IMR-90 (cell line): ENCODE results near the gene ASTL. TPM values are rescaled to one million over a fixed set of nuclear protein-coding genes. Genes with fewer than 3 reads are reported as not detected.
A peak's percentile ranks its signal among the peaks of the same experiment; 100 is the strongest.

ENCODE experiments used
- ATAC-seq: fragments of 200-7000 bp; cut with Tn5 transposase; 2 replicates; pipeline ENCODE4 v1.9.1; 2020; ENCODE audit warnings: low read depth, mild to moderate bottlenecking, moderate library complexity
- BruUV-seq: library from RNA; stranded (reverse); fragments of 400-500 nt; replicated peaks from 2 replicates; lab custom pipeline; 2021; lab: Mats Ljungman, UMichigan
- CTCF ChIA-PET: fragments of 300-600 bp; formaldehyde crosslinking; extraction: SDS; loops from one replicate; lab custom pipeline; 2021; ENCODE audit warnings: antibody characterized with exemption; lab: Yijun Ruan, JAX
- POLR2A ChIA-PET: fragments of 300-600 bp; sonication (Branson Sonifier 250); formaldehyde crosslinking; loops from one replicate; lab custom pipeline; 2022; ENCODE audit warnings: antibody characterized with exemption; ENCODE audit not compliant: unreplicated experiment; lab: Charles Lee
- DNase-seq: peaks from one replicate; pipeline ENCODE4 v3.0.0; 2013
- H2AFZ ChIP-seq: replicated peaks from 2 replicates; pipeline ENCODE3; 2013; ENCODE audit warnings: low read length, mild to moderate bottlenecking; ENCODE audit not compliant: poor library complexity
- H2AK5ac ChIP-seq: 2 replicates; pipeline ENCODE4 v1.6.1; 2013; ENCODE audit warnings: low read depth, low read length, inconsistent platforms
- H2AK9ac ChIP-seq: replicated peaks from 2 replicates; pipeline ENCODE3; 2013; ENCODE audit warnings: mild to moderate bottlenecking, low read depth, low read length, moderate library complexity; ENCODE audit not compliant: poor library complexity
- H2BK120ac ChIP-seq: 2 replicates; pipeline ENCODE4 v1.6.1; 2013; ENCODE audit warnings: low read depth, low read length, inconsistent platforms
- H2BK15ac ChIP-seq: 3 replicates; pipeline ENCODE4 v1.6.1; 2013; ENCODE audit warnings: low read depth, low read length, inconsistent platforms
- H2BK20ac ChIP-seq: 2 replicates; pipeline ENCODE4 v1.6.1; 2013; ENCODE audit warnings: low read depth, mild to moderate bottlenecking, inconsistent platforms, low read length, moderate library complexity
- H2BK5ac ChIP-seq: 2 replicates; pipeline ENCODE4 v1.6.1; 2013; ENCODE audit warnings: mild to moderate bottlenecking, low read depth, low read length, inconsistent platforms; ENCODE audit not compliant: poor library complexity, severe bottlenecking
- H3K14ac ChIP-seq: replicated peaks from 2 replicates; pipeline ENCODE4 v1.6.1; 2013; ENCODE audit warnings: low read depth, low read length, inconsistent platforms
- H3K18ac ChIP-seq: 2 replicates; pipeline ENCODE4 v1.6.1; 2013; ENCODE audit warnings: low read depth, low read length, control low read depth
- H3K23ac ChIP-seq: 2 replicates; pipeline ENCODE4 v1.6.1; 2013; ENCODE audit warnings: low read depth, low read length, inconsistent platforms
- H3K27ac ChIP-seq: 2 replicates; pipeline ENCODE4 v1.5.1; 2013; ENCODE audit warnings: mild to moderate bottlenecking, control low read depth, low read length; ENCODE audit not compliant: insufficient read depth
- H3K27me3 ChIP-seq: 2 replicates; pipeline ENCODE4 v1.6.1; 2013; ENCODE audit warnings: low read length; ENCODE audit not compliant: control insufficient read depth, insufficient read depth
- H3K36me3 ChIP-seq: 2 replicates; pipeline ENCODE4 v1.6.1; 2013; ENCODE audit warnings: low read length, mixed read lengths; ENCODE audit not compliant: control insufficient read depth, insufficient read depth
- H3K4ac ChIP-seq: 2 replicates; pipeline ENCODE4 v1.6.1; 2013; ENCODE audit warnings: low read depth, low read length, inconsistent platforms
- H3K4me1 ChIP-seq: 2 replicates; pipeline ENCODE4 v1.6.1; 2013; ENCODE audit warnings: low read length, mixed read lengths; ENCODE audit not compliant: control insufficient read depth, insufficient read depth
- H3K4me2 ChIP-seq: 2 replicates; pipeline ENCODE4 v1.6.1; 2013; ENCODE audit warnings: low read depth, mild to moderate bottlenecking, control low read depth, low read length, moderate library complexity
- H3K4me3 ChIP-seq: 2 replicates; pipeline ENCODE4 v1.5.1; 2013; ENCODE audit warnings: low read depth, mild to moderate bottlenecking, control low read depth, low read length, moderate library complexity; ENCODE audit not compliant: insufficient read depth
- H3K56ac ChIP-seq: 2 replicates; pipeline ENCODE4 v1.6.1; 2013; ENCODE audit warnings: low read length, inconsistent platforms; ENCODE audit not compliant: insufficient read depth; ENCODE audit errors: extremely low read depth
- H3K79me1 ChIP-seq, 2 experiments: 2 replicates each; pipeline ENCODE4 v1.6.1; 2013; ENCODE audit warnings: low read length in 2 of 2, inconsistent platforms in 1 of 2, low read depth in 1 of 2
- H3K9ac ChIP-seq: 2 replicates; pipeline ENCODE4 v1.6.1; 2013; ENCODE audit warnings: low read depth, low read length, control low read depth
- H3K9me1 ChIP-seq: 2 replicates; pipeline ENCODE4 v1.6.1; 2013; ENCODE audit warnings: low read length, inconsistent platforms; ENCODE audit not compliant: insufficient read depth
- H3K9me3 ChIP-seq: 2 replicates; pipeline ENCODE4 v1.6.1; 2013; ENCODE audit warnings: low read length; ENCODE audit not compliant: control insufficient read depth, insufficient read depth
- H4K20me1 ChIP-seq: 2 replicates; pipeline ENCODE4 v1.6.1; 2013; ENCODE audit warnings: low read length, inconsistent platforms; ENCODE audit not compliant: insufficient read depth
- H4K5ac ChIP-seq: 2 replicates; pipeline ENCODE4 v1.6.1; 2013; ENCODE audit warnings: mild to moderate bottlenecking, low read depth, low read length, control low read depth
- H4K8ac ChIP-seq, 2 experiments: 2 replicates each; pipeline ENCODE4 v1.6.1; 2013; ENCODE audit warnings: low read depth in 2 of 2, low read length in 2 of 2, control low read depth in 1 of 2, inconsistent platforms in 1 of 2
- H4K91ac ChIP-seq: 2 replicates; pipeline ENCODE4 v1.6.1; 2013; ENCODE audit warnings: low read depth, low read length, inconsistent platforms; ENCODE audit not compliant: insufficient read depth
- BHLHE40 ChIP-seq: fragments of 150-350 bp; IDR thresholded peaks from 2 replicates; pipeline ENCODE4 v1.6.1; 2016; ENCODE audit warnings: mild to moderate bottlenecking, low read depth, low read length
- CEBPB ChIP-seq: IDR thresholded peaks from 2 replicates; pipeline ENCODE4 v1.6.1; 2012; ENCODE audit warnings: low read depth, low read length, improper control_type of control experiment
- CHD1 ChIP-seq: IDR thresholded peaks from 2 replicates; pipeline ENCODE4 v1.6.1; 2012; ENCODE audit warnings: low read depth, low read length, improper control_type of control experiment
- CTCF ChIP-seq: conservative IDR thresholded peaks from 2 replicates; pipeline ENCODE4 v1.5.1; 2012; ENCODE audit warnings: mild to moderate bottlenecking, low read depth, low read length, improper control_type of control experiment
- ELK1 ChIP-seq: fragments of 150-350 bp; IDR thresholded peaks from 2 replicates; pipeline ENCODE4 v1.6.1; 2016; ENCODE audit warnings: low read depth, mild to moderate bottlenecking, low read length, moderate library complexity, borderline replicate concordance
- FOS ChIP-seq: fragments of 150-350 bp; IDR thresholded peaks from 2 replicates; pipeline ENCODE4 v1.6.1; 2016; ENCODE audit warnings: low read depth, low read length
- MAZ ChIP-seq: IDR thresholded peaks from 2 replicates; pipeline ENCODE4 v1.6.1; 2012; ENCODE audit warnings: low read depth, mild to moderate bottlenecking, low read length, improper control_type of control experiment, moderate library complexity, borderline replicate concordance
- MXI1 ChIP-seq: IDR thresholded peaks from 2 replicates; pipeline ENCODE4 v1.6.1; 2012; ENCODE audit warnings: low read depth, mild to moderate bottlenecking, low read length, moderate library complexity, borderline replicate concordance
- NFE2L2 ChIP-seq: fragments of 150-350 bp; IDR thresholded peaks from 2 replicates; pipeline ENCODE4 v1.6.1; 2016; ENCODE audit warnings: low read depth, mild to moderate bottlenecking, low read length
- POLR2A ChIP-seq: IDR thresholded peaks from 2 replicates; pipeline ENCODE4 v1.6.1; 2012; ENCODE audit warnings: mild to moderate bottlenecking, low read depth, low read length
- RCOR1 ChIP-seq: IDR thresholded peaks from 2 replicates; pipeline ENCODE4 v1.6.1; 2012; ENCODE audit warnings: mild to moderate bottlenecking, low read length, improper control_type of control experiment; ENCODE audit not compliant: insufficient replicate concordance
- RFX5 ChIP-seq: IDR thresholded peaks from 2 replicates; pipeline ENCODE4 v1.8.0; 2012; ENCODE audit warnings: low read depth, mild to moderate bottlenecking, low read length, moderate library complexity
- SMC3 ChIP-seq: fragments of 150-350 bp; IDR thresholded peaks from 2 replicates; pipeline ENCODE4 v1.6.1; 2016; ENCODE audit warnings: low read depth, mild to moderate bottlenecking, antibody characterized with exemption, low read length, moderate library complexity
- WGBS, 2 experiments: methylation state at CpG; one replicate each; pipeline versions ENCODE4 v1.1.5 to v1.1.7; 2013; ENCODE audit warnings: missing lambda C conversion rate in 2 of 2; ENCODE audit not compliant: insufficient read length in 1 of 2; ENCODE audit errors: extremely low coverage in 2 of 2; 5-methylcytosine and 5-hydroxymethylcytosine counted together
- dilution Hi-C: fragments of 300-500 bp; cut with HindIII; formaldehyde crosslinking; loops from one replicate; pipeline ENCODE4 v1.14.3; 2018; ENCODE audit warnings: low sequenced_read_pairs; ENCODE audit not compliant: unreplicated experiment
- in situ Hi-C: fragments of 300-500 bp; cut with MboI; formaldehyde crosslinking; loops from 3 replicates; pipeline ENCODE4 v1.14.3; 2019; ENCODE audit warnings: low sequenced_read_pairs, inconsistent platforms, mixed read lengths
- intact Hi-C: fragments of 100-400 bp; cut with micrococcal nuclease; formaldehyde crosslinking; loops from 2 replicates; pipeline ENCODE4 v1.10.0; 2022
- polyA plus RNA-seq, 3 experiments: library from polyadenylated mRNA; depleted of rRNA; stranded (reverse); fragments of >200 nt; gene quantifications; 2 replicates each; pipeline ENCODE4 v1.2.3, GENCODE V29; 2012; ENCODE audit warnings: low replicate concordance in 1 of 3
- total RNA-seq: library from RNA; depleted of rRNA; stranded (reverse); fragments of >200 nt; gene quantifications from 2 replicates; pipeline ENCODE4 v1.2.3, GENCODE V29; 2012

ASTL gene
- total and polyA plus RNA-seq, 2 of the 4 experiments (the other 2 are of a cell fraction), result not detected

GRCh38 chr2:96184188-96184587 is 45.9 kb upstream of the ASTL start:
- ATAC-seq (no peak), DNase-seq (no peak)
- Histone ChIP-seq H4K91ac (no peak overlapping the region), H3K9me3 (no peaks in the 10 kb centered on the region), H3K4me3 (no peak overlapping the region), H3K23ac (no peak overlapping the region), H3K18ac (no peak overlapping the region), H3K4me2 (no peak overlapping the region), H3K27me3 (no peaks in the 10 kb centered on the region), H2AK9ac (peak overlapping the region; percentile 32), H2BK120ac (no peak overlapping the region), H3K36me3 (peaks cover 30% of the 10 kb centered on the region), H3K4ac (no peak overlapping the region), H3K27ac (no peak overlapping the region), H3K79me1 (peaks cover 15 to 18% of the 10 kb centered on the region in 2 experiments; a peak in 3 of 4 replicates), H3K9me1 (peaks cover 3% of the 10 kb centered on the region; the same call in 1 of the 2 replicates), H2BK20ac (no peak overlapping the region), H2BK5ac (no peak overlapping the region), H2AFZ (no peak overlapping the region), H3K14ac (no peak overlapping the region), H4K8ac (no peak overlapping the region), H4K20me1 (peaks cover 5% of the 10 kb centered on the region; the same call in 1 of the 2 replicates), H3K4me1 (peaks cover 4% of the 10 kb centered on the region; the same call in 1 of the 2 replicates), H3K56ac (no peak overlapping the region), H3K9ac (no peak overlapping the region), H4K5ac (no peak overlapping the region), H2AK5ac (no peak overlapping the region), H2BK15ac (no peak overlapping the region)
- dilution Hi-C loops, result no loop called here
- ChIA-PET POLR2A (no interaction called here), CTCF (interaction anchor here (1.6 kb wide), 1 partner anchor 10 kb away, joined by 5 read pairs; no protein-coding TSS in a partner anchor)
- in situ Hi-C loops, result no loop called here
- TF ChIP-seq RCOR1 (no peak), MAZ (no peak), BHLHE40 (no peak), SMC3 (no peak), POLR2A (no peak), RFX5 (no peak), ELK1 (no peak), FOS (no peak), MXI1 (no peak), CEBPB (no peak), NFE2L2 (no peak), CHD1 (no peak), CTCF (no peak)
- no TSS peak for BruUV-seq
- intact Hi-C loops, result no loop called here
- 89% methylated on average over 4 of the region's 8 CpGs; no CpG with 5 or more reads in 1 of the 2 experiments for WGBS, 2 experiments
